LNCaP clone FGC (cell line): ENCODE measurements around the gene TENM3.

Experiments used
- DNase-seq: peaks from one replicate; pipeline ENCODE4 v3.0.0-alpha.2; 2011; ENCODE audit warnings: low read depth
- H3K4me3 ChIP-seq: 2 replicates; pipeline ENCODE4 v1.5.1; 2011; ENCODE audit warnings: mild to moderate bottlenecking, low read depth, low read length, control low read depth
- CTCF ChIP-seq: IDR thresholded peaks from 2 replicates; pipeline ENCODE4 v1.5.1; 2012; ENCODE audit warnings: mild to moderate bottlenecking; ENCODE audit not compliant: control insufficient read depth, insufficient read depth; ENCODE audit errors: extremely low read depth

TENM3 gene

GRCh38 chr4:182286931-182287330 lies 43.7 kb downstream of the TENM3 start:
- TF ChIP-seq CTCF, result no peak
- H3K4me3 ChIP-seq, result no peak overlapping the region

GRCh38 chr4:182288534-182288933 lies 45.3 kb downstream of the TENM3 start:
- no peak overlapping the region for H3K4me3 ChIP-seq
- no peak for DNase-seq
- no peak for TF ChIP-seq CTCF

More at GRCh38 chr4:182286931-182287330, 43.7 kb downstream of the TENM3 start:
- no peak for DNase-seq

DNA sequence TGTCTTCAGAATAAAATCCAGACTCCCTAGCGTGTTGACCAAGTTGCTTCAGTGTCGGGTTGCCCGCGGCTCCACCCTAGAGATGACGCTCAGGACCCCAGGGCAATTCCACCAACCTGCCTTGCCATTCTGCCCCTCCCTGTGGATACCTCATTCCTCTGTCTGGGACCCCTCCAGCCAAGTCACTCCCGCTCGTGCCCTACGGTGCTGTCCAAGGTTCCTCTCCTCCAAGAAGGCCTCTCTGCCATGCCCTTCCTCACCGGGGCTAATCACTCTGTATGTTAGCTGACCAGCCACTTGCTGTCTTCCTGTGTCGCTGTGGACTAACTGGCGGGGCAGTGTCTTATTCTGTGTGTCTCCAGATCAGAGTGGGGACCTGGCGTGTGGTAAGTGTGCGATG lies 46.6 kb downstream of the TENM3 start:
- DNase-seq, result no peak
- TF ChIP-seq CTCF, result no peak

DNA sequence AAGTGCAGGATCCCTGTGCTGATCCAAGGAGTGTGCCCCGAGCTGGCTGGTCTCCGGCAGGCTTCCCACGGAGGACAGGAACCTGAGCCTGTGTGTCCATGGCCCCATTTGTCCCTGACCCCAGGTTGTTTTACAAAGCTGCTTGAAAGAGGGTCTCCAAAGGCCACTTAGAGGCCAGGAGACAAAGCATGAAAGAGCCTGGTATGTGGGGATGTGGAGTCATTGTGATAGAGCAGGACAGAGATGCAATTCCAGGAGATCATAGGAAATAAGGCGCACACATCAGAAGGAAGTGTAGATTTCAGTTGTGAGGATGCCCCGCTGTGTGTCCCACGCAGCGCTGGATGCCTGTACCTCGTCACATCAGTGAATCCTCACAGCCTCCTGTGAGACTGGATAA lies 48.0 kb downstream of the TENM3 start:
- no peak for TF ChIP-seq CTCF
- no peak overlapping the region for H3K4me3 ChIP-seq
- DNase-seq, result no peak

More for the DNA sequence above, 46.6 kb downstream of the TENM3 start:
- no peak overlapping the region for H3K4me3 ChIP-seq

- DNase-seq, result no peak
- no peak overlapping the region for H3K4me3 ChIP-seq
- TF ChIP-seq CTCF, result no peak
These were observed 48.5 kb downstream of the TENM3 start for GRCh38 chr4:182291597-182292270.

GRCh38 chr4:182292612-182293011 lies 49.4 kb downstream of the TENM3 start:
- TF ChIP-seq CTCF, result no peak
- H3K4me3 ChIP-seq, result no peak overlapping the region
- no peak for DNase-seq

DNA sequence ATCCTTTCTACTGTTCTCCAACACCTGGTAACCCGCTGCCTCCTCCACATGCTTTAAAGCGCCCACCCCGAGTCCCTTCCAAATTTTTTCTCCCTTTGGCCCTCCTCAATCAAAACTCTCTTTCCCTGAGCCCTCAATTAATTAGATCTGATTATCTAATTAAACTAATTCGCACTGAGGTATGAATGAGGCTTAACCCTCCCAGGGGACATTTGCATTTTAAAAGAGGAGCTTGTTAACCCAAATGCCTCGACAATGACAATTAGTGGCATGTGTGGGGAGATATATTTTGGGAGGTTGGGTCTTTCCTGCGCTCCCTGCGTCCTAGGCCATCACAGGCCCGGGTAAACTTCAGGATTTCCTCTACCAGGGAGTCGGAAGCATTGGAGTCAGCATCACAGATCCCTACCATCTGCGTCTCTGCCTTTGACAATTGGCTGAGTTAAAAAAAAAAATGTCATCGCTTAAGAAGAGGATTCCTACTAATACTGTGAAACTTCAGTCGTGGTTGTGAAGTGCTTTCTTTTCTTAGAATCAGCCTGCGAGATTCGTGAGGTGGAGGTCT lies 50.6 kb downstream of the TENM3 start:
- H3K4me3 ChIP-seq, result no peak overlapping the region
- TF ChIP-seq CTCF, result no peak
- DNase-seq, result no peak
